ENCODE data around the gene OSTF1.

The OSTF1 gene

GRCh38 chr9:75065510-75065909 is 22.8 kb upstream of the OSTF1 start:
- TF ChIP-seq CTCF (IDR thresholded peaks at IDR 0.05; ENCODE audit: low read depth, low read length) = no peak
- no peak overlapping the region for H3K4me3 ChIP-seq (replicated peaks in 1 of 2; ENCODE audit: low read depth in 2 of 2, low read length in 2 of 2)
- DNase-seq (ENCODE audit: low read depth in 2 of 2) = no peak

GRCh38 chr9:75067894-75068293 is 20.4 kb upstream of the OSTF1 start:
- DNase-seq (ENCODE audit: low read depth in 2 of 2) = no peak
- no peak for TF ChIP-seq CTCF (IDR thresholded peaks at IDR 0.05; ENCODE audit: low read depth, low read length)
- H3K4me3 ChIP-seq (replicated peaks in 1 of 2; ENCODE audit: low read depth in 2 of 2, low read length in 2 of 2) = no peak overlapping the region

GRCh38 chr9:75069171-75069570 is 19.1 kb upstream of the OSTF1 start:
- DNase-seq (ENCODE audit: low read depth in 2 of 2) = no peak
- H3K4me3 ChIP-seq (replicated peaks in 1 of 2; ENCODE audit: low read depth in 2 of 2, low read length in 2 of 2) = no peak overlapping the region
- TF ChIP-seq CTCF (IDR thresholded peaks at IDR 0.05; ENCODE audit: low read depth, low read length) = no peak

- H3K4me3 ChIP-seq (replicated peaks in 1 of 2; ENCODE audit: low read depth in 2 of 2, low read length in 2 of 2) = no peak overlapping the region
- peak in 1 of 2 donors; percentile 31 for DNase-seq (ENCODE audit: low read depth in 2 of 2)
- no peak for TF ChIP-seq CTCF (IDR thresholded peaks at IDR 0.05; ENCODE audit: low read depth, low read length)
These were observed 16.7 kb upstream of the OSTF1 start for GRCh38 chr9:75071530-75072122.

- DNase-seq (ENCODE audit: low read depth in 2 of 2) = no peak
- H3K4me3 ChIP-seq (replicated peaks in 1 of 2; ENCODE audit: low read depth in 2 of 2, low read length in 2 of 2) = no peak overlapping the region
- TF ChIP-seq CTCF (IDR thresholded peaks at IDR 0.05; ENCODE audit: low read depth, low read length) = no peak
These were observed 15.4 kb upstream of the OSTF1 start for GRCh38 chr9:75072895-75073294.

- TF ChIP-seq CTCF (IDR thresholded peaks at IDR 0.05; ENCODE audit: low read depth, low read length) = no peak
- no peak overlapping the region for H3K4me3 ChIP-seq (replicated peaks in 1 of 2; ENCODE audit: low read depth in 2 of 2, low read length in 2 of 2)
- DNase-seq (ENCODE audit: low read depth in 2 of 2) = no peak
These were observed 6.7 kb upstream of the OSTF1 start for GRCh38 chr9:75081632-75082031.

Measured in cardiac fibroblast (primary cell).